GM12865 (cell line): Measurements from ENCODE around the gene PTPN2.
"Not testable (repeated sequence)": the region's sequence is repeated elsewhere in the genome, so short reads cannot be mapped to it uniquely, and the experiment has no call there.

Source experiments
- DNase-seq: peaks from one replicate; pipeline ENCODE4 v3.0.0; 2010; ENCODE audit warnings: low read depth
- H3K4me3 ChIP-seq: 2 replicates; pipeline ENCODE4 v1.5.1; 2011; ENCODE audit warnings: mild to moderate bottlenecking, low read depth, low read length, control low read depth
- TF ChIP-seq, protein P1 (sequence below): IDR thresholded peaks from 2 replicates; pipeline ENCODE4 v1.5.1; 2011; ENCODE audit warnings: low read length, control low read depth, low read depth, inconsistent platforms; ENCODE audit not compliant: insufficient read depth; ENCODE audit errors: missing control alignments

PTPN2 gene

DNA sequence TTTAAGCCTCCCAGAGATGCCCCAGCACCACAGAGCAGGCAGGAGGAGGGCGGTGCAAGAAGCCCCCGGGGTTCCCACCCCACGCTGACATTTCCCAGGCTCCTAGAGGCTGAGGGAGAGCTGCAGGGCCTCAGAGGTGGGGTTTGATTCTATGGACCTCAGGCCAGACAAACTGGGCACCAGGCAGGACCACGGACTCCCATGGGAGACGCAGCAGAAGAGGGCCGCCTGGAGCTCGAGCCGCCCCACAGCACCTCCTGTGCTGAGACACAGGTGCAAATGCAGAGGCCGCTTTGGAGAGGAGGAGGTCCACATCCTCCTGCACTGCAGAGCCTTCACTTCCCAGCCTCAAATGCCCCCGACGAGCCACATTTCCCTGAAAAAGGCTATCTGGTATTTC, 118.5 kb downstream of the PTPN2 start:
- DNase-seq = no peak
- TF ChIP-seq, protein P1, sequence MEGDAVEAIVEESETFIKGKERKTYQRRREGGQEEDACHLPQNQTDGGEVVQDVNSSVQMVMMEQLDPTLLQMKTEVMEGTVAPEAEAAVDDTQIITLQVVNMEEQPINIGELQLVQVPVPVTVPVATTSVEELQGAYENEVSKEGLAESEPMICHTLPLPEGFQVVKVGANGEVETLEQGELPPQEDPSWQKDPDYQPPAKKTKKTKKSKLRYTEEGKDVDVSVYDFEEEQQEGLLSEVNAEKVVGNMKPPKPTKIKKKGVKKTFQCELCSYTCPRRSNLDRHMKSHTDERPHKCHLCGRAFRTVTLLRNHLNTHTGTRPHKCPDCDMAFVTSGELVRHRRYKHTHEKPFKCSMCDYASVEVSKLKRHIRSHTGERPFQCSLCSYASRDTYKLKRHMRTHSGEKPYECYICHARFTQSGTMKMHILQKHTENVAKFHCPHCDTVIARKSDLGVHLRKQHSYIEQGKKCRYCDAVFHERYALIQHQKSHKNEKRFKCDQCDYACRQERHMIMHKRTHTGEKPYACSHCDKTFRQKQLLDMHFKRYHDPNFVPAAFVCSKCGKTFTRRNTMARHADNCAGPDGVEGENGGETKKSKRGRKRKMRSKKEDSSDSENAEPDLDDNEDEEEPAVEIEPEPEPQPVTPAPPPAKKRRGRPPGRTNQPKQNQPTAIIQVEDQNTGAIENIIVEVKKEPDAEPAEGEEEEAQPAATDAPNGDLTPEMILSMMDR = no peak
- no peak overlapping the region for H3K4me3 ChIP-seq

DNA sequence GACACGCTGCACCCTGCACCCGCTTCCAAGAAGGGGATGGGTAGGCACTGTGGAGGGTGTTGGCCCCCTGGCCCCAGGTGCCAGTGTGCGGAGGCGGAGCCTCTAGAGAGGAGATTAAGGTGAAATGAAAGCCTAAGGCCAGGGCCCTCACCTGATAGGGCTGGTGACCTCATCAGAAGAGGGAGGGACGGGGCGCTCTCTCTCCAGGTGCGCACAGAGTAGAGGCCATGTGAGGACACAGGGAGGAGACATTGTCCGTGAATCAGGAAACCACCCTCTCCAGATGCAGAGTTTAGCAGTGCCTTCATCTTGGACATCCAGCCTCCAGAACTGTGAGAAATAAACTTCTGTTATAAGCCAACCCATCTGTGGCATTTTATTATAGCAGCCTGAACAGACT, 118.9 kb downstream of the PTPN2 start:
- TF ChIP-seq, protein P1 = peak; percentile 11
- DNase-seq = no peak
- no peak overlapping the region for H3K4me3 ChIP-seq

DNA sequence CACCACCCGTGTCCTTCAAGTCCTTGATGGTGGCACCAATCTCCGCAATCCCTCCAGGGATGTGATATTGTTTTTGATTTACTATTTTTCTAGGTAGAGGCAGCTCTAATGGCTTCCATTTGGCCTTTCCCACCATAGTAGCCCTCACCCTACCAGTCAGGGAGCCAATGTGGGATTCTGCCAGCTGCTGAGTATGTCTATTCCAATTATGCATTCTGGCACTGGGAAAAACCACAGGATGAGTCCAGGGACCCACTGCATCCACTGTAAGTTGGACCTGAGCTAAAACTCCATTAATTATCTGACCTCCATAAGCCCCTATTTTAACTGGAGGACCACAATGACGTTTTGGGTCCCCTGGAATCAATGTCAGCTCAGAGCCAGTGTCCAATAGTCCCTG, 125.5 kb downstream of the PTPN2 start:
- H3K4me3 ChIP-seq, DNase-seq: not testable (repeated sequence)

DNA sequence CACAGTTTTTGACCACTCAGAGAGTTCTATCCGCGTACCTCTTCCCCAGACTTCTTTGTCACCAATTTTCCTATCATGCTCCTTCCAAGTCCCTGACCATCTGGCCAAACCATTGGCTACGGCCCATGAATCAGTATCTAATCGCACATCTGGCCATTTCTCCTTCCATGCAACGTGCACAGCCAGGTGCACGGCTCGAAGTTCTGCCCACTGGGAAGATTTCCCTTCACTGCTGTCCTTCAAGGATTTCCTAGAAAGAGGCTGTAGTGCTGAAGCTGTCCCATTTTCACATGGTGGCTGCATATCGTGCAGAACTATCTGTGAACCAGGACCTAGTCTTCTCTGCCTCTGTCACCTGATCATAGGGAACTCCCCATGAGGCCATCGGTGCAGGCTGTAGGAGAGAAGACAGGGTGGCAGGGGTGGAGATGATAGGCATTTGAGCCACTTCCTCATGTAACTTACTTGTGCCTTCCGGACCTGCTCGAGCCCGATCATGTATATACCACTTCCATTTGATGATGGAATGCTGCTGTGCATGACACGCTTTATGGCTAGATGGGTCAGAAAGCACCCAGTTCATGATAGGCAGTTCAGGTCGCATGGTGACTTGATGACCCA, 127.3 kb downstream of the PTPN2 start:
- not testable (repeated sequence) for DNase-seq, H3K4me3 ChIP-seq

DNA sequence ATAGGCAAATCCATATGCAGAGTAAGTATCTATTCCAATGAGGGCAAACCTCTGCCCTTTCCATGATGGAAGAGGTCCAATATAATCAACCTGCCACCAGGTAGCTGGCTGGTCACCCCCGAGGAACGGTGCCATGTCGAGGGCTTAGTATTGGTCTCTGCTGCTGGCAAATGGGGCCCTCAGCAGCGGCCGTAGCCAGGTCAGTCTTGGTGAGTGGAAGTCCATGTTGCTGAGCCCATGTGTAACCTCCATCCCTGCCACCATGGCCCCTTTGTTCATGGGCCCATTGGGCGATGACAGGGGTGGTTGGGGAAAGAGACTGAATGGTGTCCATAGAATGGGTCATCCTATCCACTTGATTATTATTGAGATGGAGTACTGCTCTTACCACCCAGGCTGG, 128.4 kb downstream of the PTPN2 start:
- H3K4me3 ChIP-seq, DNase-seq: not testable (repeated sequence)

DNA sequence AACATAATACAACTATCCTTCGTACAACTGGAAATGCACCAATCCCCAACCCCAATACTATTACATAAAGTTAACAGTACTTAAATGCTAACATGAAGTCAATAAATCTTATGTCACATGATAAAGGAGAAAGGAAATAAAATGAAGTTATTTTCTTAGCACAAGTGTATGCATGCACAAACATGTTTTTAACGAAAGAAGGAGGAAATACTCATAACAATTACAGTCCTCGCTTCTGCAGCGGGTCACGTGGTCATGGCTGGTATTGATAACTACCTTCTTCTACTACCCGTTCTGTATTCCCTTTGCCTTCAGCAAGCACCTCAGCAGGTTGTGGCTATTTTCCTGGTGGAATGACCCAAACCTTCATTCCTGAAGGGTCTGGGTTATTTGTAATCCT, 129.5 kb downstream of the PTPN2 start:
- TF ChIP-seq, protein P1 = no peak
- no peak overlapping the region for H3K4me3 ChIP-seq
- DNase-seq = no peak

DNA sequence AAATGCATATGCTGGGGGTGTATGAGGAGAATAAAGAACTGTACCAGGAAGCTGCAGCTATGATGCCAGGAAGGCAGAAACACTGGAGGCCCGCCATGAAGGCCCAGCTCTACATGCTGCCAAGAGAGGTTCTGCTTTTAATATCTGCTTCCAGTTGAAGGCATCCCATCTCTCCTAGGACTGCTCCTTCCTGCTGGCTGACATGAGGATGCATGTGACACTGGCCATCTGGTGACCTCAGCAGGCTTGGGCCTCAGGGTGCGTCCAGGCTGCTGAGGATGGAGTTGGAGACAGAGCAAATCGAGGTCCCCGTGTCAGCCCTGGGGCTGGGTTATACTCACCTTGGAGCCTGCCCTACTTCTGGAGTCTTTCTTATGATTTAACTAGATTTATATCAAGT, 132.1 kb downstream of the PTPN2 start:
- H3K4me3 ChIP-seq = no peak overlapping the region
- TF ChIP-seq, protein P1 = no peak
- no peak for DNase-seq

DNA sequence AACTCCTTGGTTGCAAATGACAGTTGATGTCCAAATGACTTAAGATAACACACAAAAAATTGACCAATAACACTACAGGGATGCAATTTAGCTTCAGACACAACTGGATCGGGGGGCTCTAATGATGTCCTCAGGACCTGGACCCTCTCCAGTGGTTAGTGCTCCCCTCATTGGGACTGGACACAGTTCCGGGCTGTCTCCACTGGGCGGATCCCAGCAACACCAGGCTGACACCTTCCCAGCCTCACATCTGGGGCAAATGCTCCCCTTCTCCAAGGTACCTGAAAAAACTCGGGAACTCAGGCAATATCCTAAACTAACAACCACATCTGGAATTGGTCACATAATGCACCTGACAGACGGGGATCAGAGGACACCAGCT, 132.5 kb downstream of the PTPN2 start:
- TF ChIP-seq, protein P1 = no peak

More for the DNA sequence above, 132.5 kb downstream of the PTPN2 start:
- no peak for DNase-seq
- no peak overlapping the region for H3K4me3 ChIP-seq
